ENCODE results near the gene PARD6B. TPM values are rescaled to one million over a fixed set of nuclear protein-coding genes. Genes with fewer than 3 reads are reported as not detected.

The PARD6B gene
- total and polyA plus RNA-seq, 2 donors (not counting 3 experiments of a cell fraction or from before 2014, with no cell fraction given), result 0.03 TPM; not detected in 1

GRCh38 chr20:50728981-50729874, 2.2 kb upstream of the PARD6B start:
- no peak overlapping the region for H3K27ac ChIP-seq (ENCODE audit: insufficient read depth, low read depth, low read length)
- no peaks in the 10 kb centered on the region for H3K79me2 ChIP-seq (ENCODE audit: control insufficient read depth, insufficient read depth, low read length)
- no peaks in the 10 kb centered on the region for H3K36me3 ChIP-seq (ENCODE audit: control insufficient read depth in 2 of 2, extremely low read depth in 1 of 2, insufficient read depth in 2 of 2, low read length in 2 of 2)
- H3K4me3 ChIP-seq (replicated peaks in 1 of 3; ENCODE audit: insufficient read depth in 1 of 3, low read depth in 1 of 3, low read length in 3 of 3), result no peak overlapping the region
- no TSS peak for BruUV-seq (replicated peaks)
- no peak for DNase-seq (ENCODE audit: low read depth, low spot score)
- no peaks in the 10 kb centered on the region for H3K9me3 ChIP-seq (replicated peaks; ENCODE audit: control insufficient read depth, insufficient read depth, low read length)
- no peaks in the 10 kb centered on the region for H3K9me1 ChIP-seq (replicated peaks; ENCODE audit: control insufficient read depth, extremely low read depth, insufficient read depth, low read length)
- no peak for FAIRE-seq
- dilution Hi-C loops (cut with MboI; ENCODE audit: extremely low pct_ligation_motif_present, low sequenced_read_pairs) (no loop called here), intact Hi-C loops (cut with micrococcal nuclease) (no loop called here)
- CTCF ChIA-PET, result interaction anchor here (0.6 to 3.4 kb wide), 4 partner anchors 15 to 765 kb away, joined by 3 to 25 read pairs (median 4); no protein-coding TSS in a partner anchor
- no peaks in the 10 kb centered on the region for H4K20me1 ChIP-seq (replicated peaks; ENCODE audit: control insufficient read depth, extremely low read depth, insufficient read depth, low read length)
- peak; percentile 53 for TF ChIP-seq JUN (IDR thresholded peaks at IDR 0.05; ENCODE audit: borderline replicate concordance, insufficient read depth, insufficient read length, low read depth)
- TF ChIP-seq GATA2 (IDR thresholded peaks at IDR 0.05; ENCODE audit: insufficient read depth, insufficient read length, low read depth, low read length), result no peak
- TF ChIP-seq POLR2A (IDR thresholded peaks at IDR 0.05; ENCODE audit: low read depth, low read length), result no peak
- TF ChIP-seq MYC (IDR thresholded peaks at IDR 0.05; ENCODE audit: low read depth, low read length), result no peak
- no peak for TF ChIP-seq MAX (IDR thresholded peaks at IDR 0.05; ENCODE audit: insufficient read depth, insufficient read length)
- no peak for TF ChIP-seq FOS (IDR thresholded peaks at IDR 0.05; ENCODE audit: borderline replicate concordance, insufficient read depth, low read length)
- TF ChIP-seq, protein P1, sequence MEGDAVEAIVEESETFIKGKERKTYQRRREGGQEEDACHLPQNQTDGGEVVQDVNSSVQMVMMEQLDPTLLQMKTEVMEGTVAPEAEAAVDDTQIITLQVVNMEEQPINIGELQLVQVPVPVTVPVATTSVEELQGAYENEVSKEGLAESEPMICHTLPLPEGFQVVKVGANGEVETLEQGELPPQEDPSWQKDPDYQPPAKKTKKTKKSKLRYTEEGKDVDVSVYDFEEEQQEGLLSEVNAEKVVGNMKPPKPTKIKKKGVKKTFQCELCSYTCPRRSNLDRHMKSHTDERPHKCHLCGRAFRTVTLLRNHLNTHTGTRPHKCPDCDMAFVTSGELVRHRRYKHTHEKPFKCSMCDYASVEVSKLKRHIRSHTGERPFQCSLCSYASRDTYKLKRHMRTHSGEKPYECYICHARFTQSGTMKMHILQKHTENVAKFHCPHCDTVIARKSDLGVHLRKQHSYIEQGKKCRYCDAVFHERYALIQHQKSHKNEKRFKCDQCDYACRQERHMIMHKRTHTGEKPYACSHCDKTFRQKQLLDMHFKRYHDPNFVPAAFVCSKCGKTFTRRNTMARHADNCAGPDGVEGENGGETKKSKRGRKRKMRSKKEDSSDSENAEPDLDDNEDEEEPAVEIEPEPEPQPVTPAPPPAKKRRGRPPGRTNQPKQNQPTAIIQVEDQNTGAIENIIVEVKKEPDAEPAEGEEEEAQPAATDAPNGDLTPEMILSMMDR (IDR thresholded peaks at IDR 0.05; ENCODE audit: extremely low read depth in 1 of 2, insufficient read depth in 1 of 2, low read depth in 1 of 2, low read length in 2 of 2), result no peak
- peaks cover 24 to 26% of the 10 kb centered on the region in 2 experiments for H3K27me3 ChIP-seq (ENCODE audit: control insufficient read depth in 2 of 2, insufficient read depth in 2 of 2, low read length in 2 of 2)
- no peak overlapping the region for H3K4me2 ChIP-seq (ENCODE audit: insufficient read depth, low read length)
- no peaks in the 10 kb centered on the region for H3K4me1 ChIP-seq (ENCODE audit: control insufficient read depth, extremely low read depth, insufficient read depth, low read length)
- H3K9ac ChIP-seq (replicated peaks; ENCODE audit: extremely low read depth, insufficient read depth, low read length), result no peak overlapping the region
- no peak overlapping the region for H2AFZ ChIP-seq (ENCODE audit: low read depth, low read length)
- POLR2A ChIA-PET, result no interaction called here

Data from endothelial cell of umbilical vein (primary cell).